ENCODE results near the gene KCNQ1. TPM values are rescaled to one million over a fixed set of nuclear protein-coding genes. Genes with fewer than 3 reads are reported as not detected.

The KCNQ1 gene
- total RNA-seq, 1 experiment from 2014 or later: not detected

DNA sequence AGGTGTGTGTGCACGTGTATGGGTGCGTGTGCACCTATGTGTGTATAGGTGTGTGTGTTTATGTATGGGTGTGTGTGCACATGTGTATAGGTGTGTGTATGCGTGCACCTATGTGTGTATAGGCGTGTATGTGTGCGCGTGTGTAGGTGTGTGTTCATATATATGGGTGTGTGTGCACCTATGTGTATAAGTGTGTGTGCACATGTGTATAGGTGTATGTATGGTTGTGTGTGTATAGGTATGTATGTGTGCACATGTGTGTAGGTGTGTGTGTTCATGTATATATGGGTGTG, 26.9 kb downstream of the KCNQ1 start:
- no TSS peak for BruUV-seq (replicated peaks)
- Histone ChIP-seq H3F3A (ENCODE audit: insufficient read depth, low read depth) (no peaks in the 10 kb centered on the region), H3K36me3 (ENCODE audit: low read depth) (no peaks in the 10 kb centered on the region), H3K4me1 (replicated peaks; ENCODE audit: insufficient read depth) (no peaks in the 10 kb centered on the region), H3K27me3 (ENCODE audit: insufficient read depth, low read depth) (peaks cover 6% of the 10 kb centered on the region; the same call in 1 of the 2 replicates), H3K9me2 (ENCODE audit: insufficient read depth) (no peaks in the 10 kb centered on the region), H3K4me3 (no peak overlapping the region), H3K79me2 (ENCODE audit: low read depth) (no peaks in the 10 kb centered on the region), H3K27ac (no peak overlapping the region), H4K20me1 (ENCODE audit: insufficient read depth) (no peaks in the 10 kb centered on the region), H3K9me3 (ENCODE audit: insufficient read depth, low read depth) (no peaks in the 10 kb centered on the region), H3K4me2 (no peak overlapping the region), H2AFZ (no peak overlapping the region)
- POLR2A ChIA-PET (ENCODE audit: unreplicated experiment): no interaction called here
- no peak for DNase-seq
- TF ChIP-seq, protein P1, sequence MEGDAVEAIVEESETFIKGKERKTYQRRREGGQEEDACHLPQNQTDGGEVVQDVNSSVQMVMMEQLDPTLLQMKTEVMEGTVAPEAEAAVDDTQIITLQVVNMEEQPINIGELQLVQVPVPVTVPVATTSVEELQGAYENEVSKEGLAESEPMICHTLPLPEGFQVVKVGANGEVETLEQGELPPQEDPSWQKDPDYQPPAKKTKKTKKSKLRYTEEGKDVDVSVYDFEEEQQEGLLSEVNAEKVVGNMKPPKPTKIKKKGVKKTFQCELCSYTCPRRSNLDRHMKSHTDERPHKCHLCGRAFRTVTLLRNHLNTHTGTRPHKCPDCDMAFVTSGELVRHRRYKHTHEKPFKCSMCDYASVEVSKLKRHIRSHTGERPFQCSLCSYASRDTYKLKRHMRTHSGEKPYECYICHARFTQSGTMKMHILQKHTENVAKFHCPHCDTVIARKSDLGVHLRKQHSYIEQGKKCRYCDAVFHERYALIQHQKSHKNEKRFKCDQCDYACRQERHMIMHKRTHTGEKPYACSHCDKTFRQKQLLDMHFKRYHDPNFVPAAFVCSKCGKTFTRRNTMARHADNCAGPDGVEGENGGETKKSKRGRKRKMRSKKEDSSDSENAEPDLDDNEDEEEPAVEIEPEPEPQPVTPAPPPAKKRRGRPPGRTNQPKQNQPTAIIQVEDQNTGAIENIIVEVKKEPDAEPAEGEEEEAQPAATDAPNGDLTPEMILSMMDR (conservative IDR thresholded peaks at IDR 0.05): no peak
- TF ChIP-seq EZH2 (IDR thresholded peaks at IDR 0.05; ENCODE audit: low read depth): no peak
- intact Hi-C loops (cut with micrococcal nuclease; ENCODE audit: unreplicated experiment): no loop called here
- CTCF ChIA-PET: no interaction called here

DNA sequence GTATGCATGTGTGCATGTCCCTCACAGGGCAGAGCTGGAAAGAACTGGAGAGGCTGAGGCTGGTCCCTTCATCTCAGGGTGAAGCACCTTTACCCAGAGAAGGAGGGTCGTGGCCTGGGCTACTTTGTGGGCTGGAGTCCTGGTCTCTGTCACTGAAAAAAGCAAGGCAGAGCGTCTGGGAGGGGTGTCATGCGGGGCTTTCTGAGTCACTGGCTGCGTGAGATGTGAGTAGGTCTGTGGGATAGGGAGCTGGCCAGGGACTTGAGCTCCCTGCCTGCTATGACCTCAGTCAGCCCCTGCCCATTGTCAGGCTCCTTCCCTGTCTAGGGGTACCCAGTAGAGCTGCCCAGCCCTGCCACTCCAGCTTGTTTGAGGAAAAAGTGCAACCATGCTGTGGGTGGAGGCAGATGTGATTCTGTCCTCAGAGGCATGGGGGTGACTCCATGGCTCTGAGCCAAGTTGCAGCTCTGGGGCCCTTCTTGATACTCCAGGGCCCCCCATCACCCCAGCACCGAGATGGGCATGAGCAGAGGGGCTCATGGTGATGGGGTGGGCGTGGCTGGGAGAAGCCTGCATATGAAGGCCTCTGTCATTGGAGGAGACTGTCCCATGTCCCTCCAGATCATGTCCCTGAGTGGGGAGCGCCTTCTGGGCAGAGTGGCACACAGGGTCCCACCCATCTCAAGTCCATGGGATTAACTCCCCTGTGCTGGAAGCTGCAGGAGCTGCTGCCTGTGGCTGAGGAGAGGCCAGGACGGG, 27.8 kb downstream of the KCNQ1 start:
- BruUV-seq (replicated peaks): no TSS peak
- POLR2A ChIA-PET (ENCODE audit: unreplicated experiment): no interaction called here
- DNase-seq: no peak
- no peak overlapping the region for H2AFZ ChIP-seq
- no peaks in the 10 kb centered on the region for H3K9me3 ChIP-seq (ENCODE audit: insufficient read depth, low read depth)
- H3K4me2 ChIP-seq: no peak overlapping the region
- H3K79me2 ChIP-seq (ENCODE audit: low read depth): no peaks in the 10 kb centered on the region
- CTCF ChIA-PET: no interaction called here
- no peaks in the 10 kb centered on the region for H3K4me1 ChIP-seq (replicated peaks; ENCODE audit: insufficient read depth)
- H3K27me3 ChIP-seq (ENCODE audit: insufficient read depth, low read depth): peaks cover 6% of the 10 kb centered on the region; the same call in 1 of the 2 replicates
- H4K20me1 ChIP-seq (ENCODE audit: insufficient read depth): no peaks in the 10 kb centered on the region
- intact Hi-C loops (cut with micrococcal nuclease; ENCODE audit: unreplicated experiment): no loop called here
- H3K4me3 ChIP-seq: no peak overlapping the region
- H3F3A ChIP-seq (ENCODE audit: insufficient read depth, low read depth): no peaks in the 10 kb centered on the region
- H3K36me3 ChIP-seq (ENCODE audit: low read depth): no peaks in the 10 kb centered on the region
- H3K27ac ChIP-seq: no peak overlapping the region
- TF ChIP-seq EZH2 (IDR thresholded peaks at IDR 0.05; ENCODE audit: low read depth): no peak
- TF ChIP-seq, protein P1 (conservative IDR thresholded peaks at IDR 0.05): no peak
- no peaks in the 10 kb centered on the region for H3K9me2 ChIP-seq (ENCODE audit: insufficient read depth)

DNA sequence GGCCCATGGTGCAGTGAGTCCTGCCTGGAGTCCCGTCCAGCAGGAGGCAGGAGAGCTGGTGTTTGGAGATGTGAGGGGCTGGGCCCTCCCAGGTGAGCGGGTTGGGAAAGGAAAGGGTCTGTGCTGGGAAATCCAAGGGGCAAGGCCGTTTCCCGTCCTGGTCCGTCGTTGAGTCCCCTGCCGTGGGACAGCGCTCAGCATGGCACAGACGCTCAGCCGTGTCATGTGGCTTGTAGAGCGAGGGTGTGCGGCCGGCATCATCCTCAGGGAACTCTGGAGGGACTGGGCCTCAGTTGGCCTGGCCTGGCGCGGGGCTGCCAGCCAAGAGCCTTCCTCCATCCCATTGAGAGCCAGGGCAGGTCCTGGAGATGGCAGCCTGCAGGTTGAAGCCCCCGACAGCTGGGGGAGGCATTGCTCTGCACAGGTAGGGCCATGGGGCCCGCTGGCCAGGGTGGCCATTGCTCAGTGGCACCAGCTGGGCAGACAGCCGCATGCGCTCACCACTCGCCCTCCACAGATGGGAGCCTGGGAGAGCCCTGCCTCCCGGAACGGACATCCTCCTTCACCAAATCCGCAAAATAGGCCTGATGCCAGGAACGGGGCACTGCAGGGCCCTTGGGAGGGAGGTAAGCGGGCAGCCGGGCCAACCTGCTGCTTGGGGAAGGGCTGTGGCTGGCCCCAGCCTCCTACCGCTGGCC, 28.7 kb downstream of the KCNQ1 start:
- no peak overlapping the region for H3K4me2 ChIP-seq
- CTCF ChIA-PET: no interaction called here
- H3K4me1 ChIP-seq (replicated peaks; ENCODE audit: insufficient read depth): no peaks in the 10 kb centered on the region
- H3K9me2 ChIP-seq (ENCODE audit: insufficient read depth): no peaks in the 10 kb centered on the region
- no peaks in the 10 kb centered on the region for H3K9me3 ChIP-seq (ENCODE audit: insufficient read depth, low read depth)
- DNase-seq: no peak
- peaks cover 6% of the 10 kb centered on the region; the same call in 1 of the 2 replicates for H3K27me3 ChIP-seq (ENCODE audit: insufficient read depth, low read depth)
- POLR2A ChIA-PET (ENCODE audit: unreplicated experiment): no interaction called here
- no peak overlapping the region for H2AFZ ChIP-seq
- intact Hi-C loops (cut with micrococcal nuclease; ENCODE audit: unreplicated experiment): no loop called here
- TF ChIP-seq, protein P1 (conservative IDR thresholded peaks at IDR 0.05): no peak
- TF ChIP-seq EZH2 (IDR thresholded peaks at IDR 0.05; ENCODE audit: low read depth): no peak
- no peaks in the 10 kb centered on the region for H3F3A ChIP-seq (ENCODE audit: insufficient read depth, low read depth)
- H3K4me3 ChIP-seq: no peak overlapping the region
- no TSS peak for BruUV-seq (replicated peaks)
- no peaks in the 10 kb centered on the region for H3K79me2 ChIP-seq (ENCODE audit: low read depth)
- no peak overlapping the region for H3K27ac ChIP-seq
- H3K36me3 ChIP-seq (ENCODE audit: low read depth): no peaks in the 10 kb centered on the region
- no peaks in the 10 kb centered on the region for H4K20me1 ChIP-seq (ENCODE audit: insufficient read depth)
